ENCODE results near the gene NDUFA11. TPM values are rescaled to one million over a fixed set of nuclear protein-coding genes. Genes with fewer than 3 reads are reported as not detected.

Gene NDUFA11
- total and polyA plus RNA-seq, 9 of the 15 experiments (the other 6 are each of a cell fraction or from before 2014, with no cell fraction given) = 63.3 to 486 (median 274) TPM

DNA sequence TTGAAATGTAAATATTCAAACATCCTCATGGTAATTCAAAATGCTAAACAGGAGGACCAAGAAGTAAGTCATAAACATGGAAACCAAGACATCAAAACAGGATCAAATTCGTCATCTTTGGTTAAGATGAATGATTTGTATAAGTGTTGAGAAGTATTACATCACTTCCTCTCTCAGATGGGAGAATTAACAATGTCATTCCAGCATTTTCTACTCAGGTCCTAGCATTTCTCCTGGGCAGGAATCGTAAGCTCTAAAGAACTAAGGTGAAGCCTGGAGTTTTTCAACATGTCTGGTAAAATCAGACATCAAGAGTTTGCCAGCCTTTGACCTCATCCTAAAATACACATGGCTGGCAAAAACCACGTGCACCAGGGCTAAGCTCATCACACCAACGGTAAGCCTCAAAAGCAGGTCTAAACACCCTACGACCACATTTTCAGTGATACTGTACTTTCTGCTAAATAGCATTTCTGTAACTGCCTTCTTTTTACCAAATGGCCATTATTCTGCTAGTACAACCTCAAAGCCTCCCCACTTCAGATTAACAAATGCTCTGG, 49.5 kb upstream of the NDUFA11 start (continued):
- TF ChIP-seq STAT6 (CRISPR knock-in tag; IDR thresholded peaks at IDR 0.05) (no peak), CCNT2 (IDR thresholded peaks at IDR 0.05; ENCODE audit: borderline replicate concordance, extremely low read depth, insufficient read length, low read depth, low read length) (no peak), CSDE1 (IDR thresholded peaks at IDR 0.05) (no peak), ZNF354B (CRISPR knock-in tag; IDR thresholded peaks at IDR 0.05) (no peak), ZNF780A (CRISPR knock-in tag; IDR thresholded peaks at IDR 0.05) (no peak), ZNF766 (CRISPR knock-in tag; conservative IDR thresholded peaks at IDR 0.05) (peak; percentile 59; the same call in 1 of the 2 replicates), L3MBTL2 (IDR thresholded peaks at IDR 0.05) (peak; percentile 59; the same call in 1 of the 2 replicates), SPI1 (IDR thresholded peaks at IDR 0.05; ENCODE audit: borderline replicate concordance, low read depth, low read length) (peak; percentile 55; the same call in 1 of the 2 replicates), KLF6 (CRISPR knock-in tag; IDR thresholded peaks at IDR 0.05; ENCODE audit: borderline replicate concordance) (0 out of 2 replicates have a peak, but pooled peaks have one; percentile 19), KDM1A (IDR thresholded peaks at IDR 0.05) (no peak), ATF3 (IDR thresholded peaks at IDR 0.05) (peak; percentile 91), ATF3 (CRISPR knock-in tag; conservative IDR thresholded peaks at IDR 0.05) (no peak), ZNF699 (CRISPR knock-in tag; IDR thresholded peaks at IDR 0.05; ENCODE audit: insufficient replicate concordance) (no peak), CEBPG (CRISPR knock-in tag; IDR thresholded peaks at IDR 0.05) (peak; percentile 65), CEBPG (tag; conservative IDR thresholded peaks at IDR 0.05 in 1 of 2, IDR thresholded peaks at IDR 0.05 in 1 of 2) (peak; percentile 70 to 95), POU5F1 (IDR thresholded peaks at IDR 0.05; ENCODE audit: borderline replicate concordance, low read depth, low read length, partially characterized antibody) (no peak)
- TF ChIP-seq, protein P1, sequence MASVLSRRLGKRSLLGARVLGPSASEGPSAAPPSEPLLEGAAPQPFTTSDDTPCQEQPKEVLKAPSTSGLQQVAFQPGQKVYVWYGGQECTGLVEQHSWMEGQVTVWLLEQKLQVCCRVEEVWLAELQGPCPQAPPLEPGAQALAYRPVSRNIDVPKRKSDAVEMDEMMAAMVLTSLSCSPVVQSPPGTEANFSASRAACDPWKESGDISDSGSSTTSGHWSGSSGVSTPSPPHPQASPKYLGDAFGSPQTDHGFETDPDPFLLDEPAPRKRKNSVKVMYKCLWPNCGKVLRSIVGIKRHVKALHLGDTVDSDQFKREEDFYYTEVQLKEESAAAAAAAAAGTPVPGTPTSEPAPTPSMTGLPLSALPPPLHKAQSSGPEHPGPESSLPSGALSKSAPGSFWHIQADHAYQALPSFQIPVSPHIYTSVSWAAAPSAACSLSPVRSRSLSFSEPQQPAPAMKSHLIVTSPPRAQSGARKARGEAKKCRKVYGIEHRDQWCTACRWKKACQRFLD (CRISPR knock-in tag; IDR thresholded peaks at IDR 0.05) = peak; percentile 62
- TF ChIP-seq, protein P2, sequence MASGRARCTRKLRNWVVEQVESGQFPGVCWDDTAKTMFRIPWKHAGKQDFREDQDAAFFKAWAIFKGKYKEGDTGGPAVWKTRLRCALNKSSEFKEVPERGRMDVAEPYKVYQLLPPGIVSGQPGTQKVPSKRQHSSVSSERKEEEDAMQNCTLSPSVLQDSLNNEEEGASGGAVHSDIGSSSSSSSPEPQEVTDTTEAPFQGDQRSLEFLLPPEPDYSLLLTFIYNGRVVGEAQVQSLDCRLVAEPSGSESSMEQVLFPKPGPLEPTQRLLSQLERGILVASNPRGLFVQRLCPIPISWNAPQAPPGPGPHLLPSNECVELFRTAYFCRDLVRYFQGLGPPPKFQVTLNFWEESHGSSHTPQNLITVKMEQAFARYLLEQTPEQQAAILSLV (tag; IDR thresholded peaks at IDR 0.05) = peak; percentile 29; the same call in 1 of the 2 replicates
- TF ChIP-seq, protein P3, sequence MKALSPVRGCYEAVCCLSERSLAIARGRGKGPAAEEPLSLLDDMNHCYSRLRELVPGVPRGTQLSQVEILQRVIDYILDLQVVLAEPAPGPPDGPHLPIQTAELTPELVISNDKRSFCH (CRISPR knock-in tag; IDR thresholded peaks at IDR 0.05) = no peak
- TF ChIP-seq, protein P3 (tag; IDR thresholded peaks at IDR 0.05) = no peak

Measured in K562 (cell line).